T-helper 1 cell treated with Interleukin-12 subunit alpha and Interleukin-12 subunit beta and Interleukin-4 antibody, amounts not matched to agents 30 μg/mL and 1 μg/mL, for 36 hours (primary cell): ENCODE data around the gene ASXL1.

ENCODE experiments used
- H3K27ac Mint-ChIP-seq: one replicate; pipeline ENCODE4 v1.8.0; 2021; ENCODE audit warnings: mild to moderate bottlenecking, mixed read lengths
- H3K27me3 Mint-ChIP-seq: one replicate; pipeline ENCODE4 v1.8.0; 2021; ENCODE audit warnings: low read depth, mixed read lengths
- H3K36me3 Mint-ChIP-seq: one replicate; pipeline ENCODE4 v1.8.0; 2021; ENCODE audit warnings: low read depth, mixed read lengths
- H3K4me1 Mint-ChIP-seq: one replicate; pipeline ENCODE4 v1.8.0; 2021; ENCODE audit warnings: low read depth, mixed read lengths
- H3K4me3 Mint-ChIP-seq: one replicate; pipeline ENCODE4 v1.8.0; 2021; ENCODE audit warnings: mild to moderate bottlenecking, moderate library complexity, mixed read lengths
- H3K9me3 Mint-ChIP-seq: one replicate; pipeline ENCODE4 v1.8.0; 2021; ENCODE audit warnings: mixed read lengths

The ASXL1 gene

GRCh38 chr20:32451682-32452461, 93.7 kb downstream of the ASXL1 start:
- Mint-ChIP-seq H3K4me3 (no peak overlapping the region), H3K4me1 (no peaks in the 10 kb centered on the region), H3K27ac (no peak overlapping the region), H3K27me3 (no peaks in the 10 kb centered on the region), H3K9me3 (no peaks in the 10 kb centered on the region), H3K36me3 (peaks cover 3% of the 10 kb centered on the region)

GRCh38 chr20:32452776-32453466, 94.8 kb downstream of the ASXL1 start:
- Mint-ChIP-seq H3K4me3 (no peak overlapping the region), H3K27me3 (no peaks in the 10 kb centered on the region), H3K36me3 (peaks cover 2% of the 10 kb centered on the region), H3K4me1 (no peaks in the 10 kb centered on the region), H3K9me3 (no peaks in the 10 kb centered on the region), H3K27ac (no peak overlapping the region)

- Mint-ChIP-seq H3K36me3 (peaks cover 2% of the 10 kb centered on the region), H3K4me3 (no peak overlapping the region), H3K27ac (no peak overlapping the region), H3K4me1 (no peaks in the 10 kb centered on the region), H3K9me3 (no peaks in the 10 kb centered on the region), H3K27me3 (no peaks in the 10 kb centered on the region)
These were observed 95.5 kb downstream of the ASXL1 start for GRCh38 chr20:32453467-32454163.

GRCh38 chr20:32454164-32455145, 96.3 kb downstream of the ASXL1 start:
- Mint-ChIP-seq H3K9me3 (no peaks in the 10 kb centered on the region), H3K4me1 (no peaks in the 10 kb centered on the region), H3K27me3 (no peaks in the 10 kb centered on the region), H3K27ac (no peak overlapping the region), H3K4me3 (no peak overlapping the region), H3K36me3 (peaks cover 2% of the 10 kb centered on the region)

- no peak overlapping the region for H3K4me3 Mint-ChIP-seq
- no peaks in the 10 kb centered on the region for H3K9me3 Mint-ChIP-seq
- H3K27ac Mint-ChIP-seq: no peak overlapping the region
- H3K4me1 Mint-ChIP-seq: no peaks in the 10 kb centered on the region
- no peaks in the 10 kb centered on the region for H3K36me3 Mint-ChIP-seq
- no peaks in the 10 kb centered on the region for H3K27me3 Mint-ChIP-seq
These were observed 97.2 kb downstream of the ASXL1 start for GRCh38 chr20:32455171-32455900.

- Mint-ChIP-seq H3K4me3 (no peak overlapping the region), H3K9me3 (no peaks in the 10 kb centered on the region), H3K27me3 (no peaks in the 10 kb centered on the region), H3K36me3 (no peaks in the 10 kb centered on the region), H3K4me1 (no peaks in the 10 kb centered on the region), H3K27ac (no peak overlapping the region)
These were observed 98.0 kb downstream of the ASXL1 start for GRCh38 chr20:32455901-32456701.

- Mint-ChIP-seq H3K4me1 (no peaks in the 10 kb centered on the region), H3K9me3 (no peaks in the 10 kb centered on the region), H3K27ac (no peak overlapping the region), H3K4me3 (no peak overlapping the region), H3K36me3 (no peaks in the 10 kb centered on the region), H3K27me3 (no peaks in the 10 kb centered on the region)
These were observed 98.8 kb downstream of the ASXL1 start for GRCh38 chr20:32456869-32457478.

GRCh38 chr20:32457479-32457986, 99.4 kb downstream of the ASXL1 start:
- H3K27ac Mint-ChIP-seq: no peak overlapping the region
- H3K4me3 Mint-ChIP-seq: no peak overlapping the region
- no peaks in the 10 kb centered on the region for H3K36me3 Mint-ChIP-seq
- no peaks in the 10 kb centered on the region for H3K9me3 Mint-ChIP-seq
- no peaks in the 10 kb centered on the region for H3K27me3 Mint-ChIP-seq
- no peaks in the 10 kb centered on the region for H3K4me1 Mint-ChIP-seq

GRCh38 chr20:32458061-32458836, 100.1 kb downstream of the ASXL1 start:
- Mint-ChIP-seq H3K27me3 (no peaks in the 10 kb centered on the region), H3K36me3 (no peaks in the 10 kb centered on the region), H3K4me3 (no peak overlapping the region), H3K4me1 (no peaks in the 10 kb centered on the region), H3K27ac (no peak overlapping the region), H3K9me3 (no peaks in the 10 kb centered on the region)

- no peaks in the 10 kb centered on the region for H3K9me3 Mint-ChIP-seq
- H3K27ac Mint-ChIP-seq: no peak overlapping the region
- no peaks in the 10 kb centered on the region for H3K27me3 Mint-ChIP-seq
- no peak overlapping the region for H3K4me3 Mint-ChIP-seq
- no peaks in the 10 kb centered on the region for H3K4me1 Mint-ChIP-seq
- H3K36me3 Mint-ChIP-seq: no peaks in the 10 kb centered on the region
These were observed 100.7 kb downstream of the ASXL1 start for GRCh38 chr20:32458837-32459220.

- Mint-ChIP-seq H3K27me3 (no peaks in the 10 kb centered on the region), H3K9me3 (no peaks in the 10 kb centered on the region), H3K36me3 (no peaks in the 10 kb centered on the region), H3K27ac (no peak overlapping the region), H3K4me3 (no peak overlapping the region), H3K4me1 (no peaks in the 10 kb centered on the region)
These were observed 102.1 kb downstream of the ASXL1 start for GRCh38 chr20:32460231-32460630.

- Mint-ChIP-seq H3K4me3 (no peak overlapping the region), H3K4me1 (no peaks in the 10 kb centered on the region), H3K27me3 (no peaks in the 10 kb centered on the region), H3K36me3 (no peaks in the 10 kb centered on the region), H3K9me3 (no peaks in the 10 kb centered on the region), H3K27ac (no peak overlapping the region)
These were observed 102.7 kb downstream of the ASXL1 start for GRCh38 chr20:32460683-32461320.
